ENCODE data around the gene ADGRD1.

The ADGRD1 gene

DNA sequence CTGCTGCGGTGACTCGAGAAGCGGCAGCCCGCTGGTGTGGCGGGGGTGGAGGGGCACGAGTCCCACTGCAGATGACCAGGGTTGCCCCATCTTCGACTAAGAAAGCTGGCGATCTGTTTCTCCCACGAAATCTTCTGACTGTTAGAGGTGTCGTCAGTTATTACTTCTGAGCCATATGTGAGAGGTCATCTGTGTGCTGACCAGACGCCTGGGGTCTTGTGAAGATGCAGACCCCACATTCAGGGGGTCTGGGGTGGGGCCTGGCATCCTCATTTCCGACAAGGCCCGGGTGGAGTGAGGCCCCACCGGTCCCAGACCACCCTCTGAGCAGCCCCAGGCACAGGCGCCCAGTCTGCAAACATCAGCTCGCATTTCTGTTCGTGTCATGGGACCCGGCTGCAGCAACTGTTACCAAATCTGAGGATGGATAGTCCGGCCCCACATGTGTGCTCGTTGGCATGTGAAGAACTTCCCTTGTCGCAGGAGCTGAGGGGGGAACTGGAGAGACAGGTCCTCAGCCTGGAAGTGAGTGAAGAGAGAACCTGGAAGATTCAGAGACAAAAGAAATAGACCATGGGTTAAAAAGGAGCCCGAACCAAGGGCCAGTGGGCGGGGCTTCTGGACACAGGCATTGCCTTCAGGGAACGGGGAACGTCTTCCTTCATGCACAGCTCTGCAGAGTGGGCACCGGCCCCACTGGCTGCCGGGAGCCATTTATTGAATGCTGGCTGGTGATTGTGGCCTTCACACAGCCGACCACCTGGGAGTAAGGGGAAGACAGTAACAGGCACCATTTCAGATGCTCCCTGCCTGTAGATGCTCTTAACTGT is 135.2 kb downstream of the ADGRD1 start:
- DNase-seq (ENCODE audit: low read depth in 3 of 3, low spot score in 1 of 3): no peak

- DNase-seq (ENCODE audit: low read depth in 3 of 3, low spot score in 1 of 3): no peak
Observed at GRCh38 chr12:131089531-131090273, 136.0 kb downstream of the ADGRD1 start.

GRCh38 chr12:131090274-131091210 is 136.8 kb downstream of the ADGRD1 start:
- no peak for DNase-seq (ENCODE audit: low read depth in 3 of 3, low spot score in 1 of 3)

DNA sequence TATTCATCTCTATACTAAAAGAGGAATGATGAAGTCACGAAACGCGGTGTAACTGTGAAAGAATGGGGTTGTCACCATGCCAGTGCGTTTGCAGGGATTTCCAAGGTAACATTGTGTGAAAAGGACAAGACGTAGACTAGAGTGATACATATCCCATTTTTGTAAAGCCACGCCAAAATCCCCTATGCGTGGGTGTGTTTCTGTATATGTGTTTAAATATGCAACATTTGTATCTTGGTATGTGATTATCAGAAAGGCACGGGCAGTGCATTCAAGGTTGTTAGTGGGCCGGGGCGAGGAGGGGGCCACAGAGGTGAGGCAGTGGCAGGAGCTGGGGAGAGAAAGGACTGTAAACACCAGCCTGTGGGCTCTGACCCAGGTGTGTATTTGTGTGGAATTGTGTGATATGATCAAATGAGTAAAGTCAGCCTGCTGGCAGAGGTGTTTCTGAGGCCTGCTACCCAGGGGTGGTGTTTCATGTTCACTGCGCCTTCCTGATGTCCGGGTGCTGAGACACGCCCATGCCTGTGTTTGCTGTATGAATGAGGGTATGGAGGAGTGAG is 137.8 kb downstream of the ADGRD1 start:
- no peak for DNase-seq (ENCODE audit: low read depth in 3 of 3, low spot score in 1 of 3)

- no peak for DNase-seq (ENCODE audit: low read depth in 3 of 3, low spot score in 1 of 3)
Observed at GRCh38 chr12:131091976-131092691, 138.4 kb downstream of the ADGRD1 start.

DNA sequence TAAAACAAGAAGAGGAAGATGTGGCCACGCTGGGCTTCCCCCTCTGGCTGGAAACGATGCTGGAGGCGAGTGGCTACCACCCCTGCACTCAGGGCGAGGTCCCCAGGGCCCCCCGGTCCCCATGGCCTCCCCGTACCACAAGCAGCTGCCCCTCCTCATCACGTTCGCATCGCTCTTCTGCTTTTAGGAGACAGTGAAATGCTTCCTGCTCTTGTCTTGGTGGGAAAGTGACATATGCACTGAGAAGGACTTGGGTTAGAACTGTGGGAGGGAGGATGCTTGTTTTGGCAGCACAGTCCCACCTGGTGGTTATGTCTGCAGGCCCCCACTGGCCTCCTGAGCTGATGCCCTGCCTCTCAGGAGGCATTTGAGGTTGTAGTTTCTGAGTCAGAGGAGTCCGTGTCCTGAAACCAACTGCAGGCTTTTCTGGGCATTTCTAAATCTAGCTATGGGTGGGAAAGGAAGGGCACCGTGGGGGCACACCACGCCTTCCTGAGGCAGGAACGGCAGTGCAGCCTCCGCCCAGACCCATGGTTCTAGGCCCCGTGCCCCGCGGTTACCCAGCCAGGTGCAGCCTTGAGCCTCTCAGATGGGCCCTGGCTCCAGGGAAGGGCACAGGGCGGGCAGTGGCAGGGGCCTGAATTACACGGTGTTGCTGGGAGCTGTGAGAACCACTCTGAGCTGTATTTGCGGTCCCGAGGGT is 139.3 kb downstream of the ADGRD1 start:
- no peak for DNase-seq (ENCODE audit: low read depth in 3 of 3, low spot score in 1 of 3)

GRCh38 chr12:131093604-131093955 is 139.9 kb downstream of the ADGRD1 start:
- DNase-seq (ENCODE audit: low read depth in 3 of 3, low spot score in 1 of 3): no peak

DNA sequence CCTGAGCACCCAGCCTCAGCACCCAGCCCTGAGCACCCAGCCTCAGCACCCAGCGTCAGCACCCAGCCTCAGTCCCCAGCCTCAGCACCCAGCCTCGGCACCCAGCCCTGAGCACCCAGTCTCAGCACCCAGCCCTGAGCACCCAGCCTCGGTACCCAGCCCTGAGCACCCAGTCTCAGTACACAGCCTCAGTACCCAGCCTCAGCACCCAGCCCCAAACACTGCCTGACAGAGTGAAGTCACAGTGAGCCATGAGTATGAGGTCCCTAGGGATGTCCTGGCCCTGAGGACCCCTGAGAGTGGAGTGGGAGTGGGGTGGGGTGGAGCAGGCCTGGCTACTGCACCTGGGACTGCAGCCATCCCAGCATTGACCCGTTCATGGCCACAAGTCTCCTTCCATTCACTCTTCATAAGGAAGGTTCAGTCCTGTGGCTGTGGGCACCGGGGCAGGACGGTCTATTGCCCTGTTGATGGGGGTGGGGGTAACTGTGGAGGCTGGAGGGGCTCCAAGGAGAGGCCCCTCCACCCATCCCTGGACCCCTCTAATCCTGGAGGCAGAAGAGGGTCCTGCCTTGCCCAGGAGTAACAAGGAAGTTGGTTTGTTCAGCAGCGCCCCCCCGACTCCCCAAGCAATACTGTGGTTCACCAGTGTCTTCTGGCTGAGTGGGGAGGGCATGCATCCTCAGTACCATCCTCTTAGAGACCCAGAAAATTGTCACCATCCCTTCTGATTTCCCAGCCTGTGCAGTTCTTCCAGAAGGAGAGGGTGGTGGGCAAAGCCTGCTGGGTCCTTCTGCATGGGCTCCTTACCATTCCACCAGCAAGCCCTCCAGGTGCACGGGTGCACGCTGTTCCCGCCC is 140.5 kb downstream of the ADGRD1 start:
- no peak for DNase-seq (ENCODE audit: low read depth in 3 of 3, low spot score in 1 of 3)

DNA sequence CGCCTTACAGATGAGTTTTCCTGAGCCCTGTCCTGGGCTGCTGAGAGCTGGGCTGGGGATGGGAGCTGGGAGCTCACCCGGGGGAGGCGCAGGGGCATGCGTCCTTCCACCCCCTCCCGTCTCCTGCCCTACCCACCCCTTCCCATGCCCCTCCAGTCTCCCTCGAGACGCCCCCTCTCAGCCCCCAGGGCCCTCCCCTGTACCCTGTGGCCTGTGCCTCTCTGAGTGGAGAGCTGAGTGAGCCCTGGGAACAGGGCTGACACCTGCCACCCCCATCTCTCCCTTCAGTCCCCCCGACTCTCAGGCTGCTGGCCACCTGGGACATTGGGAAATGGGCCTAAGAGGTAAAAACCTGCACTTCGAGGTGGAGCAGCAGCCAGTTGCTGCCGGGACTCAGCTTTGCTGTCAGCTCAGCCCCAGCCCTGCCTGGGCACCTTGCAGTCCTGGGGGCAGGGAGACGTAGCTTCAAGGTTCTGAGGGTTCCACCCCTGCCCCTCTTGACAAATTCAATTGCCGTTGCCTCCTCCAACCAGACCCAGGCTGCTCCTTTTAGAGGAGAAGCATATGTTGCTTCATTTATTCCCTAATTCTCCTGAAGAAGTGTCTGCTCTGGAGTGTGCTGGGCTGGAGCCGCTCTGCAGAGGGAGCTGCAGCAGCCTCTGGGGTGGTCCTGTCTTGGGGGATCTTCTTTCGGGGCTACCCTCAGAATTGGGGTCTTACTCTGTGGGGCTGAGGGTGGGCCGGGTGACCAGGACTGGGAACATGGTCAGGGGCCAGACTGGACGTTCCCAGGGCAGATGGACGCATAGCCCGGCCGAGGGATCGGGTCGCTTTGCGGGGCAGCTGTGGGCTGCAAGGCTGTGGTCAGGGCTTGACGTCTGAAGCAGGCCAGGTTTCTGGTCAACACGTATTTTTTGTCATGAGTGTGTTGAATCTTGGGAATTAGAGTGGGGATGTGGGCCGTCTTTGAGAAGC is 141.4 kb downstream of the ADGRD1 start:
- no peak for DNase-seq (ENCODE audit: low read depth in 3 of 3, low spot score in 1 of 3)

DNA sequence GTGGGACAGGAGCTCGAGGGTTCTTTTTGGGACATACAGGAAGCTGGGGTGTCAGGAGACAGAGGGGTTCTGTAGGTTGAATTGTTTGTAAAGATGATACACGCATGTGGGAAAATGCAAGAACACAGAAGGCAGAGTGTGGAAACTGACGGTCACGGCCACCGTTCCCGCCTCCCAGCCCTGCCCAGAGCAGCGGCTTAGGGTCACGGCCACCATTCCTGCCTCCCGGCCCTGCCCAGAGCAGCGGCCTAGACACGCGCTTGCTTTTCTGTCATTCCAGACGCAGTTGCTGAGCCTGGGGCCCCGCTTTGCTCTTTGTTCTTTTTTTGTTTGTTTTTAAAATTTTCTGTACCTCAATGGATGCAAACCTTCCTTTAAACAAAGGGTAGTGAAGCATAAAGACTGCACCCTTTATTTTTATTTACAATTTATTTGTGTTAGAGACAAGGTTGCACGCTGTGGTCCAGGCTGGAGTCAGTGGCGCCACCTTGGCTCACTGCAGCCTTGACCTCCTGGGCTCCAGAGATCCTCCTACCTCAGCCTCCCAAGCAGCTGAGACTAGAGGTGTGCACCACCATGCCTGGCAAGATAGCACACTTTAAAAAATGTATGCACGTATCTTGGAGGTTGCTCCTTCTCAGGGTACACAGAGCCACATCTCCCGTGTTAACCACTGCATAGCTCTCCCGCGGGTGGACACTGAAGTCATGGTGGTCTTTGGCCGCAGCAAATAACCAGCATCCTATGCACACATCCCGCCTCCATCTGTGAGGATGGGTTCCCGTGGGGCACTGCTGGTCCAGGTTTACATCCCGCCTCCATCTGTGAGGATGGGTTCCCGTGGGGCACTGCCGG is 142.3 kb downstream of the ADGRD1 start:
- no peak for DNase-seq (ENCODE audit: low read depth in 3 of 3, low spot score in 1 of 3)

DNA sequence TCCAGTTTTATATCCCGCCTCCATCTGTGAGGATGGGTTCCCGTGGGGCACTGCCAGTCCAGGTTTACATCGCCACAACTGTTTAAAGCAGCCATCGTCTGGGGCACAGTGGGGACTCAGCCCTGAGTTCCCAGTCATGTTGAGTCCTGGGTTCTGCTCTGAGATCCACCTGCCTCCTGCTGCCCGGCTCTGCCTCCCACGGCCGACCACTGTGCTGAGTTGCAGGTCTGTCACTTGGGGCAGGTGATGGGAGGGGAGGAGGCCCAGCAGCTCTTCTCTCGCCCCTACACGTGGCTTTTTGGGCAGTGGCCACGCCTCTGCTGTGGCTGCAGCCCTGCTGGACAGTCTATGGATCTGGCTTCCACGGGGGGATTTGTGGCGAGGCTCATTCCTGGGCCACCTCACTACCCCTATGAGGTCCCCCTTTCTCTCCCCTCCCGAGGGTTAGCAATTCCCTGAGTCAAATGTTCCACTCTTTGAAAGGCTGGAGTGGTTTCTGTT is 143.0 kb downstream of the ADGRD1 start:
- no peak for DNase-seq (ENCODE audit: low read depth in 3 of 3, low spot score in 1 of 3)

DNA sequence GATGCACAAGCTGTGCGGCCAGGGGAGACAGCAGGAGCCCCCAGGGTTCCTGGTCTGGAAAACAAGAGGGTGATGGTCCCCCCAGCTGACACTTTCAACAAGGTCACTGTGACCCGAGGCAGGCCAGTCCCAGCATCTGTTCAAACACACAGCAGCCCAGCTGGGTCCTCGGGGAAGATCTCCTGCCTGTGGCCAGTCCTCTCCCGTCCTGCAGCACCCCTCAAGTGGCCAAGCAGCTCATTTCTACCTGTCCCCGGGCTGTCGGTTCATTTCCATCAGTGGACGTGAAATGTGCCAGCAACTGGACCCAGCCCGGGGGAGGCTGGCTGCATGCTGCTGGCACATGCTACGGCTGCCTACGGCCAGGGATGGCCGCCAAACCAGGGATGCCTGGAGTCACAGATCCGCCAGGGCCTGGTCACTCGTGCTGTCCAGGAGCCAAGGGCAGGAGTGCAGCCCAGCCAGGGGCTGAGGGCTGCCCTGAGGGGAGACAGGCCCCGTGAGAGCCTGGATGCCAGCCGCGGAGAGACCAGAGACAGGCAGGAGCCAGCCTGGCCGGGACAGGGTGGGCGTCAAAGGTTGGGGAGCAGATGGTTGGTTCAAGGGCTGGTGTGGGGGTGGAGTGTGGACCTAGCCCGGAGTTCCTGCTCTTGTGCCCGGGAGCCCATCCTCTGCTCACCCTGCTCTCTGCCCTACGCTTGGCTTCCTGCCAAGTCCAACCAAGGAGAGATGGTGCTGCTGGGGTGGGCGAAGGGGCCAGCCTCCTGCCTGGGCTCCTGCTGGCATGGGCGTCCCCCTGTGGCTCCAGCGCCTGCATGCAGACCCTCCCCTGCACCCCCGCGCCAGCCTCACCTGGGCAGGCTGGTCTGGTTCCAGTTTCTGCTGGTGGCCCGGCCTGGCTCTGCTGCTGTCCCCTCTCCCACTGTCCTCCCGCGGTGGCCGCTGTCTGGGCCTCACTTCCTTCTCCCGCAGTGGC is 143.8 kb downstream of the ADGRD1 start:
- no peak for DNase-seq (ENCODE audit: low read depth in 3 of 3, low spot score in 1 of 3)

DNA sequence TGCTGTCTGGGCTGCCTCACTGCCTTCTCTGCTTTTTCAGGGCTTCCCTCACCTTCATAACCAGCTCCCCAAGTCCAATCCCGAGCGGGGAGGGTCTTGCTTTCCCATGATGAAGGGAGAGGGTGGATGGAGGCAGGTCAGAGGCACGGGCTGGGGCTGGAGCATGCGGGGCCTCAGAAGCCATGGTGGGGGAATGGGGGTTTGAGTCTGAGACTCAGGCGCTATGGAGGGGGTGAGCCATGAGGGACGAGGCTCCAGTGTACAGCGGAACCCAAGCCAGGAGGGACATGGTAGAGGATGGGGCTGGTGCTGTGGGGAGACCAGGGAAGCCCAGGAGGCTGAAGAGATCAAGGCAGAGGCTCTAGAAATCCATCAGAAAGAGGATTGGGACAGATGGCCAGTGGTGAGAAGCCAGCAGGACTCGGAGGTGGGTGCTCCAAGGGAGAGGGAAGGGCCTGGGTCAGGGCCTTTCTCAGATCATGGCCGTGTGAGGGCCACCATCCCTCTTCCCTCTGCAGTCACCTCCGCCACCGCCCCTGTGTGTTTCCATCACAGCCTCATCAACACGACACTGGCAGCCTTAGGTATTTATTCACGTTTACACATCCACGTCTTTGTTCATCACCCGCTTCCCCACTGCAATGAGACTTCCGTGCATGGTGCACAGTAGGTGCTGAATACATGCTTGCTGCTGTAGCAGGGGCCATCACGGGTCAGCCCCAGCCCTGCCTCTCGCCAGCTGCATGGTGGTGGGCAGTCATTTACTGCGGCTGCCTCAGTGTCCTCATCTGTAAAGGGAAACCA is 144.7 kb downstream of the ADGRD1 start:
- DNase-seq (ENCODE audit: low read depth in 3 of 3, low spot score in 1 of 3): no peak

DNA sequence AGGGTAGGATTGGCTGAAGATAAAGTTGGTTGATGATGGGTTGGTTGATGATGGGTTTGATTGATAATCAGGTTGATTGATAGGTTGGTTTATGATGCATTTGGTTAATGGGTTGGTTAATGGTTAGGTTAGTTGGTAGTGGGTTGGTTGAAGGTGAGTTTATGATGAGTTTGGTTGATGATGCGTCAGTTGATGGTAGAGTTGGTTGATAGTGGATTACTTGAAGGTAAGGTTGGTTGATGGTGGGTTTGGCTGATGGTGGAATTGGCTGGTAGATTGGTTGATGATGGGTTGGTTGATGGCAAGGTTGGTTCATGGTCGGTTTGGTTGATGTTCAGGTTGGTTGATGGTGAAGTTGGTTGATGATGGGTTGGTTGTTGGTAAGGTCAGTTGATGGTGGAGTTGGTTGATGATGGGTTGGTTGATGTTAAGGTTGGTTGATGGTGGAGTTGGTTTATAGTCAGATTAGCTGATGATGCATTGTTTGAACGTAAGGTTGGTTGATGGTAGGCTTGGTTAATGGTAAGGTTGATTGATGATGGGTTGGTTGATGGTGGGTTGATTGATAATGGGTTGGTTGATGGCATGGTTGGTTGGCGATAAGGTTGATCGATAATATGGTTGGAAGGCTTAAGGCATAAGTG is 146.4 kb downstream of the ADGRD1 start:
- no peak for DNase-seq (ENCODE audit: low read depth in 3 of 3, low spot score in 1 of 3)

Data from stimulated activated CD4-positive, alpha-beta T cell treated with anti-CD3 and anti-CD28 coated beads, TNF-alpha, amount 100 ng/mL, for 1 hour (primary cell).